Vagina (tissue), 2 donors: ENCODE measurements around the gene YTHDF2. TPM values are rescaled to one million over a fixed set of nuclear protein-coding genes. Genes with fewer than 3 reads are reported as not detected.
"Not testable (repeated sequence)": the region's sequence is repeated elsewhere in the genome, so short reads cannot be mapped to it uniquely, and the experiment has no call there.

ENCODE experiments used
- DNase-seq, 2 donors: peaks; one replicate each; pipeline ENCODE4 v3.0.0-alpha.2; 2017; ENCODE audit errors: extremely low spot score in 2 of 2
- H3K27ac ChIP-seq: fragments of 200-600 bp; sonication (generic); one replicate; pipeline ENCODE4 v1.5.1; 2019
- H3K27me3 ChIP-seq: fragments of 200-600 bp; sonication (generic); one replicate; pipeline ENCODE4 v1.5.1; 2019
- H3K36me3 ChIP-seq, 2 donors: fragments of 200-600 bp; sonication (generic); one replicate each; pipeline ENCODE4 v1.5.1; 2017 to 2019
- H3K4me1 ChIP-seq: fragments of 200-600 bp; sonication (generic); one replicate; pipeline ENCODE4 v1.5.1; 2019
- H3K4me3 ChIP-seq, 2 donors: fragments of 200-600 bp; sonication (generic); 1 replicate in 1 of 2; 2 replicates in 1 of 2; pipeline ENCODE4 v1.5.1; 2016 to 2019
- H3K9me3 ChIP-seq: fragments of 200-600 bp; sonication (generic); one replicate; pipeline ENCODE4 v1.5.1; 2019
- CTCF ChIP-seq, 3 experiments: fragments of 450-650 bp in 2 of 3; fragments of 200-600 bp in 1 of 3; sonication (generic) in 1 of 3; IDR thresholded peaks; one replicate each; pipeline ENCODE4 v1.5.1; 2017 to 2019; ENCODE audit warnings: antibody characterized with exemption in 3 of 3, mild to moderate bottlenecking in 2 of 3, moderate library complexity in 2 of 3
- POLR2A ChIP-seq, 2 donors: fragments of 450-650 bp; IDR thresholded peaks; one replicate each; pipeline ENCODE4 v1.6.1; 2017; ENCODE audit warnings: antibody characterized with exemption in 2 of 2, mild to moderate bottlenecking in 2 of 2, moderate library complexity in 2 of 2
- POLR2AphosphoS5 ChIP-seq, 2 donors: sonication (generic); formaldehyde crosslinking; IDR thresholded peaks; one replicate each; pipeline ENCODE4 v1.9.0; 2017; ENCODE audit warnings: antibody characterized with exemption in 2 of 2, mild to moderate bottlenecking in 2 of 2, low read depth in 1 of 2; ENCODE audit not compliant: insufficient read depth in 1 of 2
- intact Hi-C: fragments of 100-400 bp; cut with DNase I; formaldehyde crosslinking; loops from one replicate; pipeline ENCODE4 v1.15.1; 2023
- total RNA-seq: library from RNA; depleted of rRNA; stranded (reverse); fragments of >200 nt; gene quantifications from one replicate; pipeline ENCODE4 v1.2.3, GENCODE V29; 2016

YTHDF2 gene
- total RNA-seq, 1 donor from 2014 or later, result 61.9 TPM

GRCh38 chr1:28718586-28719331 lies 18.0 kb upstream of the YTHDF2 start:
- peaks cover 9% of the 10 kb centered on the region for H3K4me1 ChIP-seq
- H3K27me3 ChIP-seq, result no peaks in the 10 kb centered on the region
- intact Hi-C loops, result no loop called here
- no peak for TF ChIP-seq POLR2A (IDR thresholded peaks at IDR 0.05)
- TF ChIP-seq CTCF (IDR thresholded peaks at IDR 0.05), result no peak
- no peak for TF ChIP-seq POLR2AphosphoS5 (IDR thresholded peaks at IDR 0.05; ENCODE audit: insufficient read depth in 1 of 2, low read depth in 1 of 2)
- peaks cover 0 to 16% of the 10 kb centered on the region in 2 donors for H3K36me3 ChIP-seq
- H3K9me3 ChIP-seq, result no peaks in the 10 kb centered on the region
- no peak for DNase-seq
- no peak overlapping the region for H3K27ac ChIP-seq
- no peak overlapping the region for H3K4me3 ChIP-seq

DNA sequence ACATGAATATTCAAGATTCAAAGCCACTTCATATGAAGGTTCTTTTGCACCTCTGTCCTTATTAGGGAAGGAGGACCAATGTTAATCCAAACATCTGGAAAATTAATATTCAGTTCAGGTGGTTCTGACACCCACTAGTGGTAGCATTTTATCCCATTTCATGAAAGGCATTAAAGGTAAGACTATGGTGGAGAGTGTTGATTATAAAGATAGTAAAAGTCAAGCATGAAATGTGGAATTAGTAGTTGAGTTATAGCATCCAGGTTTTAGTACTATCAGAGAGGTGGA lies 17.5 kb upstream of the YTHDF2 start:
- no peak for DNase-seq
- peaks cover 9% of the 10 kb centered on the region for H3K4me1 ChIP-seq
- H3K9me3 ChIP-seq, result no peaks in the 10 kb centered on the region
- H3K4me3 ChIP-seq, result no peak overlapping the region
- peaks cover 0 to 10% of the 10 kb centered on the region in 2 donors for H3K36me3 ChIP-seq
- no peaks in the 10 kb centered on the region for H3K27me3 ChIP-seq
- no peak overlapping the region for H3K27ac ChIP-seq
- TF ChIP-seq CTCF (IDR thresholded peaks at IDR 0.05), result no peak
- TF ChIP-seq POLR2A (IDR thresholded peaks at IDR 0.05), result no peak
- no peak for TF ChIP-seq POLR2AphosphoS5 (IDR thresholded peaks at IDR 0.05; ENCODE audit: insufficient read depth in 1 of 2, low read depth in 1 of 2)
- intact Hi-C loops, result no loop called here

- H3K4me3 ChIP-seq, result no peak overlapping the region
- H3K4me1 ChIP-seq, result peaks cover 9% of the 10 kb centered on the region
- H3K36me3 ChIP-seq, result no peaks in the 10 kb centered on the region
- no peaks in the 10 kb centered on the region for H3K27me3 ChIP-seq
- no peak for TF ChIP-seq CTCF (IDR thresholded peaks at IDR 0.05)
- TF ChIP-seq POLR2A (IDR thresholded peaks at IDR 0.05), result no peak
- no peak for TF ChIP-seq POLR2AphosphoS5 (IDR thresholded peaks at IDR 0.05; ENCODE audit: insufficient read depth in 1 of 2, low read depth in 1 of 2)
- no peaks in the 10 kb centered on the region for H3K9me3 ChIP-seq
- no peak overlapping the region for H3K27ac ChIP-seq
- no peak for DNase-seq
- intact Hi-C loops, result no loop called here
These were observed 16.4 kb upstream of the YTHDF2 start for GRCh38 chr1:28720376-28720775.

GRCh38 chr1:28721927-28722326 lies 14.8 kb upstream of the YTHDF2 start:
- DNase-seq, intact Hi-C loops, H3K36me3 ChIP-seq, H3K4me1 ChIP-seq, H3K27ac ChIP-seq, H3K27me3 ChIP-seq, H3K9me3 ChIP-seq, H3K4me3 ChIP-seq: not testable (repeated sequence)

DNA sequence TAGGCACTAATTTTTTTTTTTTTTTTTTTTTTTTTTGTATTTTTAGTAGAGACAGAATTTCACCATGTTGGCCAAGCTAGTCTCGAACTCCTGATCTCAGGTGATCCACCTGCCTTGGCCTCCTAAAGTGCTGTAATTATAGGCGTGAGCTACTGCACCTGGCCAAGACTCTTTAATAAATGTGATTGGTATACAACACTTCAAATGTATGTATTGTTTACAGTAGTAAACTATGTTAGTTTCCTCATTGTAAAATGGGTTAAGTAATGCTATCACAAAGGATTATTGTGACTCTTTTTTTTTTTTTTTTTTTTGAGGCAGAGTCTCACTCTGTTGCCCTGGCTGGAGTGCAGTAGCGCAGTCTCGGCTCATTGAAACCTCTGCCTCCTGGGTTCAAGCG lies 11.4 kb upstream of the YTHDF2 start:
- H3K4me3 ChIP-seq, DNase-seq, H3K9me3 ChIP-seq, H3K36me3 ChIP-seq, H3K4me1 ChIP-seq, H3K27ac ChIP-seq, H3K27me3 ChIP-seq, intact Hi-C loops: not testable (repeated sequence)

DNA sequence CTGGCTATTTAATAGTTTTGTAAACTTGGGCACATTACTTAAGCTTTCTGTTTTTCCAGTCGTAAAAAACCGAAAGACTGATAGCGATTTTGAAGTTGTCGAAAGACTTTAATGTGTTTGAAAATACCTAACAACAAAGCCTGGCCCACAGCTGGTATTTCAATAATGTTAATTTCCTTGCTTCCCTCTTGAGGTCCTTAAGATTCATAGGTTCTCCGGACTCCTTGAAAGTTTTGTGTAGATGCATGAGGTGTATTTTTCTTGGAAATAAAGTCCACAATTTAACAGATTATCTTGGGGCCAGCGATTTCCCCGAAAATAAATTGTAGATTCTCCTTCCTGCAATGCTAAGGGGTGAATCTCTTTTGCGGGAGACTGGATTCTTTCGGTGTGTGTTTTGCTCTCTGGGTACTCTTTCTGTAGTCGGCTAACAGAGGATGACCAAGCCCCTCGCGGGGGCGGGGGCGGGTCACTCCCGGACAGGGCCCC lies 735 bp upstream of the YTHDF2 start:
- H3K9me3 ChIP-seq, result no peaks in the 10 kb centered on the region
- no peaks in the 10 kb centered on the region for H3K27me3 ChIP-seq
- peak overlapping the region; percentile 85 to 88 for H3K4me3 ChIP-seq
- peaks cover 0 to 10% of the 10 kb centered on the region in 2 donors for H3K36me3 ChIP-seq
- peaks cover 41% of the 10 kb centered on the region for H3K4me1 ChIP-seq
- no peak for DNase-seq
- TF ChIP-seq CTCF (IDR thresholded peaks at IDR 0.05), result no peak
- no peak for TF ChIP-seq POLR2AphosphoS5 (IDR thresholded peaks at IDR 0.05; ENCODE audit: insufficient read depth in 1 of 2, low read depth in 1 of 2)
- no peak for TF ChIP-seq POLR2A (IDR thresholded peaks at IDR 0.05)
- intact Hi-C loops, result loop anchor here (10.0 kb wide), 1 partner anchor 91 kb away; the partner anchor contains the start of genes RNU11 and TAF12
- peak overlapping the region; percentile 85 for H3K27ac ChIP-seq
